Fibroblast of lung (primary cell): ENCODE data around the gene KLHDC4. TPM values are rescaled to one million over a fixed set of nuclear protein-coding genes. Genes with fewer than 3 reads are reported as not detected.

Source experiments
- DNase-seq, 2 donors: peaks; one replicate each; pipeline versions ENCODE4 v3.0.0 to v3.0.0-alpha.2; 2010; ENCODE audit warnings: low read depth in 2 of 2
- H2AFZ ChIP-seq: 2 replicates; pipeline ENCODE4 v1.5.1; 2012; ENCODE audit warnings: low read length, control low read depth, inconsistent platforms
- H3K27ac ChIP-seq: 2 replicates; pipeline ENCODE4 v1.5.1; 2011; ENCODE audit warnings: low read length, control low read depth; ENCODE audit not compliant: insufficient read depth
- H3K27me3 ChIP-seq: 2 replicates; pipeline ENCODE4 v1.5.1; 2011; ENCODE audit warnings: mild to moderate bottlenecking, low read length; ENCODE audit not compliant: control insufficient read depth, insufficient read depth
- H3K36me3 ChIP-seq: 2 replicates; pipeline ENCODE4 v1.5.1; 2011; ENCODE audit warnings: low read length; ENCODE audit not compliant: control insufficient read depth, insufficient read depth
- H3K4me1 ChIP-seq: 2 replicates; pipeline ENCODE4 v1.5.1; 2011; ENCODE audit warnings: low read length; ENCODE audit not compliant: control insufficient read depth, insufficient read depth; ENCODE audit errors: extremely low read depth
- H3K4me2 ChIP-seq: 2 replicates; pipeline ENCODE4 v1.5.1; 2011; ENCODE audit warnings: low read length, control low read depth; ENCODE audit not compliant: insufficient read depth; ENCODE audit errors: extremely low read depth
- H3K4me3 ChIP-seq, 4 experiments: fragments of 200-600 bp in 1 of 4; sonication (generic) in 1 of 4; replicated peaks in 1 of 4; 2 replicates each; pipeline ENCODE4 v1.5.1; 2011 to 2016; ENCODE audit warnings: low read length in 4 of 4, low read depth in 3 of 4, mild to moderate bottlenecking in 3 of 4, control low read depth in 2 of 4, inconsistent platforms in 1 of 4, mixed read lengths in 1 of 4; ENCODE audit not compliant: insufficient read depth in 1 of 4; ENCODE audit errors: control extremely low read depth in 1 of 4
- H3K79me2 ChIP-seq: 2 replicates; pipeline ENCODE4 v1.5.1; 2012; ENCODE audit warnings: mild to moderate bottlenecking, low read length, inconsistent platforms; ENCODE audit not compliant: control insufficient read depth, insufficient read depth
- H3K9ac ChIP-seq: 2 replicates; pipeline ENCODE4 v1.5.1; 2011; ENCODE audit warnings: mild to moderate bottlenecking, low read length, control low read depth; ENCODE audit not compliant: insufficient read depth
- H3K9me3 ChIP-seq: 2 replicates; pipeline ENCODE4 v1.5.1; 2012; ENCODE audit warnings: low read depth, low read length; ENCODE audit not compliant: control insufficient read depth, insufficient read depth
- H4K20me1 ChIP-seq: 2 replicates; pipeline ENCODE4 v1.5.1; 2011; ENCODE audit warnings: low read length; ENCODE audit not compliant: control insufficient read depth, insufficient read depth; ENCODE audit errors: extremely low read depth
- CTCF ChIP-seq, 2 donors: IDR thresholded peaks in 1 of 2; conservative IDR thresholded peaks in 1 of 2; 1 replicate in 1 of 2; 2 replicates in 1 of 2; pipeline ENCODE4 v1.5.1; 2011 to 2012; ENCODE audit warnings: low read length in 2 of 2, control low read depth in 1 of 2, inconsistent platforms in 1 of 2, low read depth in 1 of 2, mild to moderate bottlenecking in 1 of 2
- EZH2 ChIP-seq: IDR thresholded peaks from 2 replicates; pipeline ENCODE4 v1.5.1; 2012; ENCODE audit warnings: low read length, control low read depth, mild to moderate bottlenecking; ENCODE audit errors: missing control alignments
- polyA plus RNA-seq, 2 donors: library from polyadenylated mRNA; depleted of rRNA in 1 of 2; stranded (reverse) in 1 of 2; unstranded in 1 of 2; fragments of >200 nt; gene quantifications; 2 replicates each; pipeline ENCODE4 v1.2.1, GENCODE V29; 2011 to 2012; ENCODE audit warnings: missing spikeins in 1 of 2
- total RNA-seq: library from RNA; depleted of rRNA; stranded (reverse); fragments of >200 nt; gene quantifications from 2 replicates; pipeline ENCODE4 v1.2.1, GENCODE V29; 2014

The KLHDC4 gene
- total and polyA plus RNA-seq, 2 donors (not counting 1 experiment from before 2014, with no cell fraction given) = 7.3 to 17.8 TPM

DNA sequence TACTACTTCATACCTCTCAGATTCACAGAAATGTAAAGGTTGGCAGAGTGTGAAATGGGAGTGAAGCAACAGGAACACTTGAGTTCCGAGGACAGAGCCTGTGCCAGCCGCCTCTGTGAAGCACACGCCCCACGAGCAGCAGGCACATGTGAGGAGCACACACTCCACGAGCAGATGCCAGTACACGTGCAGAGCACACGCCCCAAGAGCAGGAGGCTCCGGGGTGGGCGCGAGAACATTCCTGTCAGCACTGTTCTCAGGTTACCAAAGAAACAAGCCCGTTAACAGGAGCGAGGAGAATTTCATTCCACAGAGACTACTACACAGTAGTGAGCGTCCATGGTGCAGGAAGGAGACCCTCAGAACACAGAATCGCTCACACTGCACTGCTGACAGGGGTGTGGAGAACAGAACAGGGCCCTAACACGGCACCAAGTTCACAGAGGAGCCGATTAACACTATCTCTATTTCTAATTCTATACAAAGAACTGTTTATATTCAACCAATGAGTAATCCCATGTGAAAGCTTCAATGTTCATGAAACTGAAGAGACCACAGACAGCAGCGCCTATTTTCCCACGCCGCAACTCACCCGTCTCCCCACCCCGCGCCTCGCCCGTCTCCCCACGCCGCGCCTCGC is 40.1 kb downstream of the KLHDC4 start:
- TF ChIP-seq EZH2 (no peak), CTCF (conservative IDR thresholded peaks at IDR 0.05 in 1 of 2, IDR thresholded peaks at IDR 0.05 in 1 of 2; ENCODE audit: low read depth in 1 of 2, low read length in 2 of 2) (no peak)
- H3K36me3 ChIP-seq = peaks cover 6% of the 10 kb centered on the region
- DNase-seq = peak; percentile 63 to 80

GRCh38 chr16:87724490-87725291 is 41.1 kb downstream of the KLHDC4 start:
- no peaks in the 10 kb centered on the region for H3K4me1 ChIP-seq
- DNase-seq = no peak
- no peak overlapping the region for H3K9ac ChIP-seq
- peaks cover 8% of the 10 kb centered on the region for H3K36me3 ChIP-seq
- no peak overlapping the region for H3K4me2 ChIP-seq
- no peaks in the 10 kb centered on the region for H3K27me3 ChIP-seq
- TF ChIP-seq EZH2 (no peak), CTCF (conservative IDR thresholded peaks at IDR 0.05 in 1 of 2, IDR thresholded peaks at IDR 0.05 in 1 of 2; ENCODE audit: low read depth in 1 of 2, low read length in 2 of 2) (no peak)
- no peaks in the 10 kb centered on the region for H3K9me3 ChIP-seq
- no peak overlapping the region for H3K4me3 ChIP-seq
- H4K20me1 ChIP-seq = no peaks in the 10 kb centered on the region
- H3K79me2 ChIP-seq = no peaks in the 10 kb centered on the region
- no peak overlapping the region for H2AFZ ChIP-seq
- H3K27ac ChIP-seq = no peak overlapping the region

More for the DNA sequence above, 40.1 kb downstream of the KLHDC4 start:
- Histone ChIP-seq H3K79me2 (no peaks in the 10 kb centered on the region), H4K20me1 (no peaks in the 10 kb centered on the region), H3K4me2 (no peak overlapping the region), H3K4me1 (no peaks in the 10 kb centered on the region), H3K27ac (no peak overlapping the region), H3K4me3 (no peak overlapping the region), H3K9ac (no peak overlapping the region), H3K27me3 (no peaks in the 10 kb centered on the region), H3K9me3 (no peaks in the 10 kb centered on the region), H2AFZ (no peak overlapping the region)

- H3K36me3 ChIP-seq = peaks cover 5% of the 10 kb centered on the region
- H3K9ac ChIP-seq = no peak overlapping the region
- H3K4me1 ChIP-seq = no peaks in the 10 kb centered on the region
- TF ChIP-seq EZH2 (no peak), CTCF (conservative IDR thresholded peaks at IDR 0.05 in 1 of 2, IDR thresholded peaks at IDR 0.05 in 1 of 2; ENCODE audit: low read depth in 1 of 2, low read length in 2 of 2) (no peak)
- no peak overlapping the region for H2AFZ ChIP-seq
- H3K79me2 ChIP-seq = no peaks in the 10 kb centered on the region
- DNase-seq = peak; percentile 88 to 95
- no peak overlapping the region for H3K27ac ChIP-seq
- no peak overlapping the region for H3K4me3 ChIP-seq
- no peak overlapping the region for H3K4me2 ChIP-seq
- H3K27me3 ChIP-seq = no peaks in the 10 kb centered on the region
- H3K9me3 ChIP-seq = no peaks in the 10 kb centered on the region
- no peaks in the 10 kb centered on the region for H4K20me1 ChIP-seq
Observed at GRCh38 chr16:87723226-87723623, 42.6 kb downstream of the KLHDC4 start.
